HEK293T (cell line): ENCODE measurements around the gene TRIM10.

ENCODE experiments used
- L3MBTL2 ChIP-seq: fragments of 450-650 bp; conservative IDR thresholded peaks from 2 replicates; pipeline ENCODE4 v1.6.1; 2016; ENCODE audit warnings: mild to moderate bottlenecking
- TARDBP ChIP-seq: fragments of 450-650 bp; IDR thresholded peaks from 2 replicates; pipeline ENCODE4 v1.6.1; 2016

DNA sequence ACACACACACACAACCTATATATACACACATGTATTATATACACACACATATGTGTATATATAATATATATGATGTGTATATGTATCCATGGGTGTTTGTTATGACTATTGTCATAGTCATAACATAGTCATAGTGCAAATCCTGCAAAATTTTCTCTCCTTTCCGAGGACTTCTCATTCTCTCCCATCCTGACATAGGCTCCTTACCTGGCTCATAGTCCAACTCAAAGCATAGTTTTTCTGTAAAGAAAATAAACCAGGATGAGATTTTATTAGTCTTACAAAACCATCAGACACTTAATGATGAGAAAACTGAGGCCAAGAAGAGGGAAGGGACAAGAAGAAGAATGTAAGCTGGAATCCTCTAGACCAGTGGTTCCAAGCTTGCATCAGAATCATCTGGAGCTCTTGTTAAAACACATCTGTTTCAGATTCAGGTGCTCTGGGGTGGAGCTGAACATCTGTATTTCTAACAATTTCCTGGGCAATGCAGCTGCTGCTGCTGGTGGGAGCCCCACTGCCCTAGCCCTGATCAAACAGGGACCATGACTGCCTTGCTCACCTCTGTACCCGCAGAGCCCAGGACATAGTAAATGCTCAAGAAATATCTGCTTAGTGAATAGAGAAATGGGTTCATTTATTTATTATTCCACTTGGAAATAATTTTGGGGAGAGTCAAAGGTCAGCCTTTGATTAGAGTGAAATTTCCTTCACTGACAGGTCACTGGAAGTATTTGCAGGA, 5.3 kb downstream of the TRIM10 start:
- no peak for TF ChIP-seq L3MBTL2
- TF ChIP-seq TARDBP: no peak
